Femur (tissue), 1 donor: ENCODE results near the gene CSNK1A1.
A peak's percentile ranks its signal among the peaks of the same experiment; 100 is the strongest.
"Not testable (repeated sequence)": the region's sequence is repeated elsewhere in the genome, so short reads cannot be mapped to it uniquely, and the experiment has no call there.

Source experiments
- DNase-seq: peaks from one replicate; pipeline ENCODE4 v3.0.0-alpha.2; 2017

CSNK1A1 gene

DNA sequence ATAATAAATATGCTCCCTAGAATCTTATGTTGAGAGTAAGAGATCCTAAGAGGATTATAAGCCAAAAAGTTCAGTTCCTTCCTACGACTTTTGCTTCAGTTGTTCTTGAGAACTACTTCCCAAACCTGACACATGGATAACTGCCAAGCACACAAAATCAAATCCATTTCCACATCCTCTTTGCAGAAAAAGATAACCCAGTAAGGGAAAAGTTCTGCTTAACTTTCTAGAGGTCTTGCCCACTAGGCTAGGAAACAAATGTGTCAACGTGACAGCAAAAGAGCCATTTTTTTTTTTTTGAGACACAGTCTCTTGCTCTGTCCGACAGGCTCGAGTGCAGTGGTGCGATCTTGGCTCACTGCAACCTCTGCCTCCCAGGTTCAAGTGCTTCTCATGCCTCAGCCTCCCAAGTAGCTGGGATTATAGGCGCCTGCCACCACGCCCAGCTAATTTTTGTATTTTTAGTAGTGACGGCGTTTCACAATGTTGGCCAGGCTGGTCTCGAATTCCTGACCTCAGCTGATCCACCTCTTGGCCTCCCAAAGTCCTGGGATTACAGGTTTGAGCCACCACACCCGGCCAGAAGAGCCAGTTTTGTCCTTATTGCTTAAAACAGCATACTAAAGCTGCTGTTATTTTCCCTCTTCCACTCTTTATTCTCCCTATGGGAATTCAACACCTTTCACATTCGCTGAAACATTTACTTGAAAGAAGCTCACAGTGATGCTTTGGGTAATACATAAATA lies 24.2 kb downstream of the CSNK1A1 start:
- no peak for DNase-seq

DNA sequence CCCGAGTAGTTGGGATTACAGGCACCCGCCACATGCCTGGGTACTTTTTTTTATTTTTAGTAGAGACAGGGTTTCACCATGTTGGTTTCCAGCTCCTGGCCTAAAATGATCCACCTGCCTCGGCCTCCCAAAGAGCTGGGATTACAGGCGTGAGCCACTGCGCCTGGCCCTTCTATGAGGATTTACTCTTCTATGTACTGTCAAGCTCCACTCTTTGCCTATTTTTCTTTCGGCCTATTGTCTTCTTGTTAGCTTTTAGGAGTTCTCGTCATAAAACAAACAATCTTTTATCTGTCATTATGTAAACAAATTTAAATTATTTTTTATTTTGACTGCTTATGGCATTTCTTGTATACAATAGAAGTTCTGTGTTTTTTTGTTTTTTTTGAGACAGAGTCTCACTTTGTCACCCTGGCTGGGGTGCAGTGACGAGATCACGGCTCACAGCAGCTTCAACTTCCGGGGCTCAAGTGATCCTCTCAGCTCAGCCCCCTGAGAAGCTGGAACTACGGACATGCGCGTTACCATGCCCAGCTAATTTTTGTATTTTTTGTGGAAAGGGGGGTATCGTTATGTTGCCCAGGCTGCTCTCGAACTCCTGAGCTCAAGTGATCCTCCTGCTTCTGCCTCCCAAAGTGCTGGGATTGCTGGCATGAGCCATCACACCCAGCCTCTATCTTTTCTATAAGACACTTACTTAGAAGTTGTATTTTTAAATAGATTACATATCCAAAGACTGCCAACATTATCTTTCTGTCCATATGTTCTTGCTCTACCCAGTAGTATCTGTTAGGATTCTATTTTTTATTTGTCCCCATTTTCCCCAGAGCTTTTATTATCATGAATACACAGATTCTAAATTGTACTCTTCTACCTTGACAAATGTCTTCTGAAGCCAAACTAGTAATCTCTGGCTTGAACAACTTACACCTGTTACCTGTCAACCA lies 29.2 kb downstream of the CSNK1A1 start:
- DNase-seq = no peak

DNA sequence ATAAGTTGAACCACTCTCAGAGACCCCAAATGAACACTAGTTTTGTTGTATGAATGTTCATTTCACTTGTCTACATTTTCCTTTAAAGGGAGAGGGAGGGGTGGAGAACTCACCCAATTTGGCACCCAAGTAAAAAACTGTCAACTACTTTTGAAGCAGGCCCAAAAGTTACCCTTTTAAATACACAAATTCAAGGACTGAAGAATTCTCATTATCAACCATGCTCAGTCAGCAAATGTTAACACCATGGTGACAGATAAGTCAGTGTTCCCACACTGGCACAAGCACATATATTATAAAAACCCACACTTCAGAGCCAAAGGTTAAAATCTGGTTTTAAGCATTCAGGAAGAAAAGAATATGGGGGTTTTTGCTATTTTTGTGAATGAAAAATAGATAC lies 31.6 kb downstream of the CSNK1A1 start:
- no peak for DNase-seq

DNA sequence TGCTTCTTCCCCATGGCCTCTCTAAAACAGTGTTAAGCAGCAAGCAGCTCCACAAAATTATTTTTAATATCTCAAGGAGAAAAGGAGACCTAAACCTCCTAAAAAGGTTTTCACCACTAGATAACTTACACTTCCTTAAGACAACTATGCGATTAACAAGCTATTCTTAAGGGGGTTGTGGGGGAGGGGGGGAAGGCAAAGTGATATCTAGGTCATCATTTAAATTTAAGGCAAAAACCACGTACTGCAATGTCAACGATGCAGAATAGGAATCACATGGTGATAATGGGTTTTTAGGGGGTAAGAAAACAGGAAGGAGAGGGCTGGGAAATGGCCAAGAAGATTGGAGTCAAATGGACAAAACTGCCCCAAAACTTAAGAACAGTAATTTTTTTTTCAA lies 32.6 kb downstream of the CSNK1A1 start:
- no peak for DNase-seq

DNA sequence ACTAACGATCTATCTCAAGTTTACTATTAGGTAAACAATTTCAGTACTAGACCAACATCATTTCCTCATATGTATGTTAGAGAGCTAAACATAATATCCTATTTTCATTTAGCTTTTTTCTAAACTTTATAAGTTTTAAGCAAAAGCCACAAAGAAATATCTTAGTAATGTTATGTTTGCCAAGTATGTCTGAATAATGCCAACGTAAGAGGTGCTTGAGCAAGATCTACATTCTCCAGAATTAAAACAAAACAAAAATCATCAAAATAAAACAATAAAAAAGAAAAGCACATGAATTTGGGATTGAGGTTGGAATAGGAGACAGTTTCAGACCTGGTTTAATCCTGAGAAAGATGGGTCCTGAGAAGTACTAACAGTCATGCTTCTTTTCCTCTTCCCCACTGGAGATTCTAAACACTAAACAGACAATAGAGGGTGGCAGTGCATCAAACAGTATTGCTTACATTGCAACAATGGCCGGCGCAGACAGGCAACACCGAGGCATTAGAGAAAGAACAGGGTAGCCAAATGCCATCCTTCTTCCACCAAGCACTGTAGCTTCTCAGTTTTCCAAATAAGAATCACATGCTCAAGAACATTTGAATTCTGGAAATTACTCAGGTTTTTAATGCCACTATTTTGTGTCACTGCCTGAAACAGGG lies 33.6 kb downstream of the CSNK1A1 start:
- DNase-seq = no peak

DNA sequence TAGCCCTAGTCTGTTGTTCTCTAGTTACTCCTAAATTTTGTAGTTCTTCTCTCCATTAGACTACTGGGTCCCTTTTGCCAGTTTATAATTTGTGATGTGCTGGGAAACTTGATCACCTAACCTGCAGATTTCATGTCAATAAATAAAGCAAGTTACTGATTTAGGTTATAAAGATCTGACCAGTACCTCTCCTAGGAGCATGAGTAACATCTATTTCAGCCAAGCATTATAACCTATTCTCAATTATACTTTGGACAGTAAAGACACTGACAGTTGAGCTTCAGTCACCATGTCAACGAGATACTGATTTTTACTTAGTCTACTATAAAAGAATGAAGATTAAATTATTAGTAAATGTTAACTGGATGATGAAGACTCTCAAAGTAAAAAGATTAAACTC lies 36.7 kb downstream of the CSNK1A1 start:
- no peak for DNase-seq

DNA sequence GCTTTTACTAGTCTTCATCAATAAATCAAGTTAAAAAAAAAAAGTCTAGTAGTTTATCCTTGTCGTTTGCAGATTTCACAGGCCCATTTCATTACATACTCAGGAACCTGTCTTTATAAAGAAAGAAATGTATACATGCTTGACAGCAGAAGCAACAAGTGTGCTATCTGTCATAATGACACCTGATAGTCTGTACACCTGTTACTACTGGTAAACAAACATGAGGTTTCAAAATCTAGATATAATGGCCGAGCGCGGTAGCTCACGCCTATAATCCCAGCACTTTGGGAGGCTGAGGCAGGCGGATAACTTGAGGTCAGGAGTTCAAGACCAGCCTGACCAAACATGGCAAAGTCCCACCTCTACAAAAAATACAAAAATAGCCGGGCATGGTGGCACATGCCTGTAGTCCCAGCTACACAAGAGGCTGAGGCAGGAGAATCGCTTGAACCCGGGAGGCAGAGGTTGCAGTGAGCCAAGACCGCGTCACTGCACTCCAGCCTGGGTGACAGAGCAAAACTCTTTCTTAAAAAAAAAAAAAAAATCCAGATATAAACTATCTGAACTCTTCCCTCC lies 37.8 kb downstream of the CSNK1A1 start:
- DNase-seq = not testable (repeated sequence)

DNA sequence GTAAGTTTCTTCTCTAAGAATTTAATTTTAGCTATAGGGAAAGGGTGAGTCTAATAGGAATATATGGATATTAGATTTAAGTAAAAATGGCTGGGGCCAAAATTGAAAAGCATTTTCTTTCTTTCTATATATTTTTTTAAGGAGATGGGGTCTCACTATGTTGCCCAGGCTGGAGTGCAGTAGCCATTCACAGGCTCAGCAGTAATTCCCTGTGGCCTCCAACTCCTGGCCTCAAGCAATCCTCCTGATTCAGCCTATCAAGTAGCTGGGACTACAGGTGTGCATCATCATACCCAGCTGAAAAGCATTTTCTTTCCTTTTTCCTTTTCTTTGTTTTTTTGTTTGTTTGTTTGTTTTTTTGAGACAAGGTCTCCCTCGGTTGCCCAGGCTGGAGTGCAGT lies 41.1 kb downstream of the CSNK1A1 start:
- no peak for DNase-seq

DNA sequence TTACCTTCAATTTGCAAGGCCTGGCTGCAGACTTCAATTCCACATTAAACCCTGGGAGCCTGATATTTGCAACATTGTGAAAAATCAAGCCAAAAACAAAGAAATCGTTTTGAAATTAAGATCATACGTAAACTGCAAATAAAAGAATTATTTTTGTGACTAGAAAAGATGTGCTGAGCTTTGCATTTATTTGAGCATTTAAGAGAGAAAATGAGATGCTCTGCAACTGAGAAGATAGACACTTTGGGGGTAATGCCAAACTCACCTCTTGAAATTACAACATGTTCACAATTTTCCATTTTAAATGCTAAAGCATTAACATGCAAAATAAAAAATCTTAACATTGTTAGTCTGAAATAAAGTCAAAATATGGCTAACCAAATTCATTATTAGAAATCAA lies 46.6 kb downstream of the CSNK1A1 start:
- DNase-seq = no peak

DNA sequence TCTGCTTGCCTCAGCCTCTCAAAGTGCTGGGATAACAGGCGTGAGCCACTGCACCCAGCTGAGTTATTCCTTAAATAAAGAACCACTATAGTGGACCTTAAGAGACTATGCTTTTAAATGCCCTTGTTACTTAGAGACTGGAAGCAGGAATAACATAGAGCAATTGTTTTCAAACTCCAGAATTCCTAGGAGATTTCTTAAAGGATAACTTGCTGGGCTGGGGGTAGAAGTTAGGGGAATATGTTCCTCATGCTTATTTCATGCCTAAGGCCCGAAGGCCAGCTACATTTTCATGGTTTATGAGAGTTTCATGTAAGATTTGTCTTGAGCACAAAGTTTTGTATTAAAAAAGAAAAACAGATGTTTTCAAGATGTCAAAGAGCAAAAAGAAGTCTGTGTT lies 48.2 kb downstream of the CSNK1A1 start:
- no peak for DNase-seq

DNA sequence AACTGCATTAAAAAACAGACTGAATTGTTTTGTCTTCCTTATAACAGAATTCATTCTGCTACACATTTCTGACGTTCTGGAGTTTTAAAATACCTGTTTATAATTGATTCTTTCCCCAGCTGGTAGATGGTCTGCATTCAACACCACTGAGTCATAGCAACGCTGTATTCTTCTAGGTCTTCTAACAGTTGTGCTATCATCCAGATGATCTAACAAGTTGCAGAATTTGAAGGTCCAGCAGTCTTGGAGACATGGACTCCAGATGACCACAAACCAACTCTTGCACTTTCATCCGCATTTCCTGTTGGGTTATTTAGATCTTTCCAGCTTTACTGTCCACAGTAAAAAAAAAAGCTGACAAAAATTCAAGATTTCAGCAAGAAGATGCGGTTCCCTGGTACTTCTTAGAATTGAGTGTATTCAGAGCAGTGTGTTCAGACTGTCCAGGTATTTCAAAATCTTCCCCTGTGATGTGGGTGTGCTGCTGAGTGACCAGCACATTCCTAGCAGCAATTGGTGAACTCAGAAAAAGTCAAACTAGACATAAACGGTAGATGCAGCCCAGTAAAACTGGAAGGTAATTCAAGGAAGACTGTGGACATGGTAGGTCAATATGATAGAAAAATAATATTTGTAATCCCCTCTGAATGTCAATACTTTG lies 50.2 kb downstream of the CSNK1A1 start:
- no peak for DNase-seq

DNA sequence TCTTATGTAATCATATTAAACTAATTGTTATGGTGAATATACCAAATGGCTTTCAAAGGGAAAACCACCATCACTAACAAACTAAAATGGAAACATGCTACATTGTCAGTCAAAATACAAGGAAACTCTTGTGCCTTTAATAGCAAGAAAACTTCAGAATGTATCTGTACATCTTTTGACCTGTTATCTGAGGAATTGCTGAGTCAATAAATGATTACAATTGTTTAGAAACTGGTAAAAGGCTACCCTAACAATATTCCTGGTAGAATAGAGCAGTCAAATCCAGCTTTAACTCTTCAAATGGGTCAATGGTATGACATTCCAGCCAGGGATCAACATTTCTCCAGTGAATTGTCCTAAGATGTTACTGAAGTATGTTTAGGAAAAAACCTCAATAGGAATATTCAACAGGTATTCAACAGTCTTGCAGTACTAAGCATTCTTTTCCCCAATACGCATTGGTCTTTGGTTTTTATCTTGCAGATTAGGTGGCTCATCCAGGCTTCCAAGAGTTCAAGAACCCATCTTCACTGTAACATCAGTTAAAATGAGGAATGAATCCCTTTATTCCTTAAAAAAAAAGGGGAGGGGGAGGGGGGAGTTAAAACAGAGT lies 52.4 kb downstream of the CSNK1A1 start:
- DNase-seq = no peak

DNA sequence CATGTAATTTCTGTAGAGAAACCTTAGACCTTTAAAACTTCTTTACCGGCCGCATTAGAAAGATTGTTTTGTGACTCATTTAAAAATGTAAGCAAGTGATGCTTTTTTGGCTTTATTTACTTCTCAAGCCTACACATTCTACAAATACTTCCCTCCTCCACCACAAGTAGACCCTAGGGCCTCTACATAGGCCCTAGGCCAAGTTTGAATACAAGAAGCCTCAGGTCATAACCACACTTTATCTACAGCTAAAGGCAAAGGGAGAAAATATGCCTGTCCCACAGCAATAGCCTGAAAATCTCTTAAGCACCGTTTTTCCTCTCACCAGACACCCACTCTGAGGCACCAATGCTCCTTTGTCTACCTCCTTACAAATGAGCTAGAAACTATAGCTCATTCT lies 53.9 kb downstream of the CSNK1A1 start:
- DNase-seq = peak; percentile 76

DNA sequence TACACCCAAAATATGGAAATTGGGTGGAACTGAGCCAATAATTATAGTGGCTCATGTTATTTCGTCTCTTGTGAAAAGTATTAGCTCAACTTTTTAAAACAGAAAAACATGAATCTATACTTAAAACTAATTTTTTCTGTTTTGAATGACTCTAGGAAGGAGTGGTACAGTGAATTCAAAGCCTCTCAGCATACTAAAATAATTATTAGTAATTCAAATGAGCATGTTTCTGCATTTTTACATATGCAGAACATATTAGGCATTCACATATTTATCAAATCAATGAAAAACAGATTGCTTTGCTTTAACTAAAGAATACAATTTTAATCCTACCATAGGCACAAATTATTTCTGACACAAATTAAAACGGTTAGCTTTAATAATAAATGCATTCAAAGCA lies 54.3 kb downstream of the CSNK1A1 start:
- DNase-seq = no peak

DNA sequence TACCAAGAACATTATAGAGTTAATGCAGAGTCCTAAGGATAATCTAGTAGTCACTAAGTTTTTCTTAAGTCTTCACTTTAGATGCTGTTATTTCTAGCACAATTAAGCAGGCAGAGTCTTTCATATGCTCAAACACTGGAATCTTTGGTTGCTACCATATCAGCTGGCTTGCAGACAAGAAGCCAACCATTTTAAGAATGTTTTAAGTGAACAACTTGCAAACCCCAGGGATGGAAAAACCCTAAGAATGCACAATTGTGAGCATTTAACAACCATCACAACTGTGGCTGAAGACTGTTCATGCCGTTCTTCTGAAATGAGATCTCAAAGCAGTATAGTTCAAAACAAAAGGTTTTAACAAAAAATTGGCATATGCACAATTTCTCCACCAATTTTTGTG lies 55.1 kb downstream of the CSNK1A1 start:
- no peak for DNase-seq

DNA sequence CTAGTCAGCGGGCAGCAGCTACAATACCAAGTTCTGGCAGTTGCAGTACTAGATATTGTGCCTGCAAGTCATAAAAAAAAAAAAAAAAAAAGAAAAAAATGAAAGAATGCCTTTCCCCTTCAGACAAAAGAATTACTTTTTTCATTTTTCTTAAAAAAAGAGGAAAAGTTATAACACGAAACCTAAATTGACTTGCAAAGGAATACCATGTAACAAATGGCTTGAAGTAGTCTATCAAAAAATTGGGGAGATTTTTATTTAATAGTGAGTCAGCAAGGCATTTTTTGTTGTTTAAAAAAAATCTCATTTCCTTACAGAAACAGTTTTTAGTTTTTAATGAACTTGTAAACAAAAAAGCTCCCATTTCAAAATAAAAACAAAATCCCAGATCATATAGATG lies 55.6 kb downstream of the CSNK1A1 start:
- DNase-seq = no peak

DNA sequence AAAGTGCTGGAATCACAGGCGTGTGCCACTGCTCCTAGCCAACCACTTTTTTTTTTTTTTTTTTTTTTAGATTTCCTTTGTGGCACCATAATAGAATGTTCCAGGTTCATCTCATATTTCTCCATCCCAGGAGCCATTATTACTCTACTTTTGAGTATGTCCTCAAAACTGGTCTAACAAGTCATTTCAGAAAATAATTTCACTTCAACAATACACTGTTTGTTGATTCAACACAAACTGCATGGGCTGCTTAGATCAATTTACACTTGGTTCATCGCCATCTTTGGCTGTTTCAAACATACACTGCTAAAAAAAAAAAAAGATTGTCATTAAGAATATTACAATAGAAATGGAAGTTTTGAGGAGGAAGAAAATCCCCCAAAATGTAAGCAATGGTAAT lies 57.9 kb downstream of the CSNK1A1 start:
- DNase-seq = no peak

DNA sequence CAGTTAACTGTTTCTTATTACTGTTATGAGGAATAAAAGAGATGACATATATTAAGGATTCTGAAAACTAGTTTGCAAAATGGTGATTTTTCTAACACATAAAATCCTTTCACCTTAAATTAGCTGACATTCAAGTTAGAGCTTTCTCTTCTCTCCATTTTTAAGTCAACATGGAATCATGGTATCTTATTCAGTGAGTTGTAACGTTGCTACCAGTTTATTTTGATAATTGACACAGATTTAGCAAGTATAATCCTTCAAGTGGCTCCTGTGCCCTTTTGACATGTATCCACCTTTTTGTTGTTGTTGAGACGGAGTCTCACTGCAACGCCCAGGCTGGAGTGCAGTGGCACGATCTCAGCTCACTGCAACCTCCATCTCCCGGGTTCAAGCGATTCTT lies 58.5 kb downstream of the CSNK1A1 start:
- DNase-seq = no peak

DNA sequence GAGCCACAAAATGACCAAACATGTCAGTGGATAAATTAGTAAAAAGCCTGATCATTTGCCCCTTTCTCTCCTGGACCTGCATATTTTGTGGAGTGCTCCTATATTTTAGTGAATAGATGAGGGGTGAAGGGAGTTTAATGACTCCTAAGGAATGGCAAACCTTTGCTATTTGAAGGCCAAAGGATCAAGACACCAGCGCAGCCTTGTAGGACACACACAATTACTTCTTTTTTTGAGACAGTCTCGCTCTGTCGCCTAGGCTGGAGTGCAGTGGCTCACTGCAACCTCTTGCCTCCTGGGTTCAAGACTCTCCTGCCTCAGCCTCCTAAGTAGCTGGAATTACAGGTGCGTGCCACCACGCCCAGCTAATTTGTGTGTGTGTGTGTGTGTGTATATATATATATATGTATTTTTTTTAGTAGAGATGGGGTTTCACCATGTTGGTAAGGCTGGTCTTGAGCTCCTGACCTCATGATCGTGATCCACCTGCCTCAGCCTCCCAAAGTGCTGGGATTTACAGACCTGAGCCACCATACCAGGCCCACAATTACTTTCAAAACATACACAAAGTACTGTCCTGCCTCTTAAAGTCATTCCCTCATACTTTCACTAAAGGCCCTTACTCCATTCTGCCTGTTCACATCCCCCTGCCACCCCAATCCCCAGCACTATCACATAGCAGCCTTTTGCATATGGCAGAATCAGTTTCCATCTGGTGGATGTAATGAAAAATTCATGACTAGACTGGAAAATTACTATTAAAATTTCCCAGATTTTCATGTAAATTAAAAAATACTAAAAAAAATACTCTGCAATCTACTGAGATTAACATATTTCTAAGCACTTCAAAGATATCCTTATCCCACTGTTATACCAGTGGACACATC lies 60.4 kb downstream of the CSNK1A1 start:
- DNase-seq = no peak

DNA sequence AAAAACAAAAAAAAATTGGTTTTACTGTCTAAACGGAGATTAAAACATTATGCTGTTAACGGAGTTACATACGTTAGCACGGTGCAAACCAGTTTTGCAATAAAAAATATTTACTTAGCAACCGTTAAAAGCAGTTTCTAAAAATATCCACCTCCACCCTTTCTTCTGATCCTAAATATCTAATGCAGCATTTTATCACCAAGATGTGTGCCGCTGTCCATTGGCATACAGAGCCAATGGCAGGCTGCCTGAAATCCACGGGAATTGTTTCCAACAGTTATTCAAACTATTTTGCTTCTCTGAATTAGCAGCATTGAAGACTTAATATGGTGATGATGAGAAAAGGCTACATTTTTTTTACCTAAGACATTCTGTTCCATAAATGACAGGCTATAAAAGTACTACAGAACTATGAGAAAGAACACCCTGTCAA lies 61.6 kb downstream of the CSNK1A1 start:
- peak; percentile 73 for DNase-seq

DNA sequence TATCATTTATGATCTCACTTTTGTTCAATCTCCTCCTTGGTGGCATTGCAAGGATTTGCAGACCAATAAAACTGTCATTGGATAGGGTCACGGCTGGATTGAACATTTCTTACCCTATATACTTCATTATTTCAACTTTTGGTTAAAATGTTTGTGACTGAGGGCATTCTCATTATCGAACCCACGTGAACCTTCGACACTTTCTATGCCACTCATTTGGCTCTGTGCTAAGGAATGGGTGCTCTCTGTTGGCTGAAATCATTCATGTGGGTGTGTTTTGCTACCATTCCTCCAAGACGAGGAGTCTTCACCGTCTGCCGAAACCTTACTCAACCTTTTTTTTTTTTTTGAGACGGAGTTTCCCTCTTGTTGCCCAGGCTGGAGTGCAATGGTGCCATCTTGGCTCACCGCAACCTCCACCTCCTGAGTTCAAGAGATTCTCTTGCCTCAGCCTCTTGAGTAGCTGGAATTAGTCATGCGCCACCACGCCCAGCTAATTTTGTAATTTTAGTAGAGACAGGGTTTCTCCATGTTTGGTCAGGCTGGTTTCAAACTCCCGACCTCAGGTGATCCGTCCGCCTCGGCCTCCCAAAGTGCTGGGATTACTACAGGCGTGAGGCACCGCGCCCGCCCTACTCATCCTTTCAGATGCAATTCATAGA lies 62.5 kb downstream of the CSNK1A1 start:
- no peak for DNase-seq
